ELF-1 (cell line): Measurements from ENCODE around the gene ZBTB7C.

Source experiments
- DNase-seq: peaks from one replicate; pipeline ENCODE4 v3.0.0-alpha.2; 2016; ENCODE audit warnings: low read depth, low spot score

Gene ZBTB7C

GRCh38 chr18:48391868-48392267, 17.3 kb downstream of the ZBTB7C start:
- no peak for DNase-seq

GRCh38 chr18:48390641-48391040, 18.5 kb downstream of the ZBTB7C start:
- DNase-seq, result peak; percentile 88

- no peak for DNase-seq
Observed at GRCh38 chr18:48388478-48388877, 20.7 kb downstream of the ZBTB7C start.

- no peak for DNase-seq
Observed at GRCh38 chr18:48387300-48387699, 21.9 kb downstream of the ZBTB7C start.

GRCh38 chr18:48385596-48385995, 23.6 kb downstream of the ZBTB7C start:
- DNase-seq, result no peak

- no peak for DNase-seq
Observed at GRCh38 chr18:48376934-48377333, 32.2 kb downstream of the ZBTB7C start.

GRCh38 chr18:48376406-48376805, 32.8 kb downstream of the ZBTB7C start:
- peak; percentile 94 for DNase-seq

- DNase-seq, result no peak
Observed at GRCh38 chr18:48375150-48375800, 33.9 kb downstream of the ZBTB7C start.

- DNase-seq, result no peak
Observed at GRCh38 chr18:48374423-48375149, 34.6 kb downstream of the ZBTB7C start.

GRCh38 chr18:48371854-48372602, 37.2 kb downstream of the ZBTB7C start:
- DNase-seq, result no peak

GRCh38 chr18:48367557-48367956, 41.6 kb downstream of the ZBTB7C start:
- no peak for DNase-seq

GRCh38 chr18:48365965-48366364, 43.2 kb downstream of the ZBTB7C start:
- DNase-seq, result no peak

- no peak for DNase-seq
Observed at GRCh38 chr18:48364146-48364545, 45.0 kb downstream of the ZBTB7C start.

- DNase-seq, result no peak
Observed at GRCh38 chr18:48363175-48363574, 46.0 kb downstream of the ZBTB7C start.

GRCh38 chr18:48361801-48362200, 47.4 kb downstream of the ZBTB7C start:
- DNase-seq, result no peak

- DNase-seq, result no peak
Observed at GRCh38 chr18:48360376-48361021, 48.7 kb downstream of the ZBTB7C start.

- no peak for DNase-seq
Observed at GRCh38 chr18:48359626-48360025, 49.6 kb downstream of the ZBTB7C start.

- DNase-seq, result no peak
Observed at GRCh38 chr18:48358868-48359267, 50.3 kb downstream of the ZBTB7C start.

- peak; percentile 85 for DNase-seq
Observed at GRCh38 chr18:48356909-48357631, 52.1 kb downstream of the ZBTB7C start.

- DNase-seq, result peak; percentile 0
Observed at GRCh38 chr18:48356151-48356745, 52.9 kb downstream of the ZBTB7C start.
